ENCODE data around the gene EEF1AKMT4.

GRCh38 chr3:184289426-184289938 is 40.0 kb downstream of the EEF1AKMT4 start:
- peak; percentile 50 to 64 (median 54) for TF ChIP-seq CTCF (IDR thresholded peaks at IDR 0.05)
- TF ChIP-seq POLR2A (IDR thresholded peaks at IDR 0.05) = no peak
